Measurements from ENCODE around the gene CTF1. TPM values are rescaled to one million over a fixed set of nuclear protein-coding genes. Genes with fewer than 3 reads are reported as not detected.
A peak's percentile ranks its signal among the peaks of the same experiment; 100 is the strongest.
"Not testable (repeated sequence)": the region's sequence is repeated elsewhere in the genome, so short reads cannot be mapped to it uniquely, and the experiment has no call there.

CTF1 gene
- total RNA-seq, 4 donors from 2014 or later, result 5.1 to 14.6 (median 6.2) TPM

DNA sequence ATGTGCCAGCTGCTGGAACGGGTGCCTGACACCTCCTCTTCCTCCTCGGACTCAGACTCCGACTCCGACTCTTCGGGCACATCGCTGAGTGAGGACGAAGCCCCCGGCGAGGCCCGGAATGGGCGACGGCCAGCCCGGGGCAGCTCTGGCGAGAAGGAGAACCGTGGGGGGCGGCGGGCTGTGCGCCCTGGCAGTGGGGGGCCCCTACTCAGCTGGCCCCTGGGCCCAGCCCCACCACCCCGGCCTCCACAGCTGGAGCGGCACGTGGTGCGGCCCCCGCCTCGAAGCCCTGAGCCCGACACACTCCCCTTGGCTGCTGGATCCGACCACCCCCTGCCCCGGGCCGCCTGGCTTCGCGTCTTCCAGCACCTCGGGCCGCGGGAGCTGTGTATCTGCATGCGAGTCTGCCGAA is 33.8 kb downstream of the CTF1 start:
- no peak overlapping the region for H3K27ac ChIP-seq
- H3K36me3 ChIP-seq, result peaks cover 0 to 82% of the 10 kb centered on the region in 2 donors
- H3K27me3 ChIP-seq, result no peaks in the 10 kb centered on the region
- 80 to 100% methylated on average over 1 of the region's 35 CpGs for WGBS, 2 donors (ENCODE audit: low coverage in 1 of 2)
- peaks cover 0 to 23% (median 0%) of the 10 kb centered on the region in 3 donors for H3K4me1 ChIP-seq
- no peaks in the 10 kb centered on the region for H3K9me3 ChIP-seq
- TF ChIP-seq, protein P1, sequence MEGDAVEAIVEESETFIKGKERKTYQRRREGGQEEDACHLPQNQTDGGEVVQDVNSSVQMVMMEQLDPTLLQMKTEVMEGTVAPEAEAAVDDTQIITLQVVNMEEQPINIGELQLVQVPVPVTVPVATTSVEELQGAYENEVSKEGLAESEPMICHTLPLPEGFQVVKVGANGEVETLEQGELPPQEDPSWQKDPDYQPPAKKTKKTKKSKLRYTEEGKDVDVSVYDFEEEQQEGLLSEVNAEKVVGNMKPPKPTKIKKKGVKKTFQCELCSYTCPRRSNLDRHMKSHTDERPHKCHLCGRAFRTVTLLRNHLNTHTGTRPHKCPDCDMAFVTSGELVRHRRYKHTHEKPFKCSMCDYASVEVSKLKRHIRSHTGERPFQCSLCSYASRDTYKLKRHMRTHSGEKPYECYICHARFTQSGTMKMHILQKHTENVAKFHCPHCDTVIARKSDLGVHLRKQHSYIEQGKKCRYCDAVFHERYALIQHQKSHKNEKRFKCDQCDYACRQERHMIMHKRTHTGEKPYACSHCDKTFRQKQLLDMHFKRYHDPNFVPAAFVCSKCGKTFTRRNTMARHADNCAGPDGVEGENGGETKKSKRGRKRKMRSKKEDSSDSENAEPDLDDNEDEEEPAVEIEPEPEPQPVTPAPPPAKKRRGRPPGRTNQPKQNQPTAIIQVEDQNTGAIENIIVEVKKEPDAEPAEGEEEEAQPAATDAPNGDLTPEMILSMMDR (IDR thresholded peaks at IDR 0.05), result no peak
- TF ChIP-seq POLR2A (IDR thresholded peaks at IDR 0.05), result no peak
- no peak for TF ChIP-seq POLR2AphosphoS5 (IDR thresholded peaks at IDR 0.05)
- no peak overlapping the region for H3K4me3 ChIP-seq
- ATAC-seq, result no peak

- peaks cover 0 to 18% (median 0%) of the 10 kb centered on the region in 3 donors for H3K4me1 ChIP-seq
- H3K4me3 ChIP-seq, result no peak overlapping the region
- no peak overlapping the region for H3K27ac ChIP-seq
- H3K36me3 ChIP-seq, result peaks cover 0 to 83% of the 10 kb centered on the region in 2 donors
- ATAC-seq, result no peak
- 67 to 68% methylated on average over 4 to 11 of the region's 12 CpGs for WGBS, 2 donors (ENCODE audit: low coverage in 1 of 2)
- H3K9me3 ChIP-seq, result no peaks in the 10 kb centered on the region
- H3K27me3 ChIP-seq, result no peaks in the 10 kb centered on the region
- TF ChIP-seq POLR2A (IDR thresholded peaks at IDR 0.05), result no peak
- TF ChIP-seq, protein P1 (IDR thresholded peaks at IDR 0.05), result no peak
- no peak for TF ChIP-seq EP300 (IDR thresholded peaks at IDR 0.05)
- TF ChIP-seq POLR2AphosphoS5 (IDR thresholded peaks at IDR 0.05), result no peak
Measured at GRCh38 chr16:30931068-30931650, 34.7 kb downstream of the CTF1 start.

DNA sequence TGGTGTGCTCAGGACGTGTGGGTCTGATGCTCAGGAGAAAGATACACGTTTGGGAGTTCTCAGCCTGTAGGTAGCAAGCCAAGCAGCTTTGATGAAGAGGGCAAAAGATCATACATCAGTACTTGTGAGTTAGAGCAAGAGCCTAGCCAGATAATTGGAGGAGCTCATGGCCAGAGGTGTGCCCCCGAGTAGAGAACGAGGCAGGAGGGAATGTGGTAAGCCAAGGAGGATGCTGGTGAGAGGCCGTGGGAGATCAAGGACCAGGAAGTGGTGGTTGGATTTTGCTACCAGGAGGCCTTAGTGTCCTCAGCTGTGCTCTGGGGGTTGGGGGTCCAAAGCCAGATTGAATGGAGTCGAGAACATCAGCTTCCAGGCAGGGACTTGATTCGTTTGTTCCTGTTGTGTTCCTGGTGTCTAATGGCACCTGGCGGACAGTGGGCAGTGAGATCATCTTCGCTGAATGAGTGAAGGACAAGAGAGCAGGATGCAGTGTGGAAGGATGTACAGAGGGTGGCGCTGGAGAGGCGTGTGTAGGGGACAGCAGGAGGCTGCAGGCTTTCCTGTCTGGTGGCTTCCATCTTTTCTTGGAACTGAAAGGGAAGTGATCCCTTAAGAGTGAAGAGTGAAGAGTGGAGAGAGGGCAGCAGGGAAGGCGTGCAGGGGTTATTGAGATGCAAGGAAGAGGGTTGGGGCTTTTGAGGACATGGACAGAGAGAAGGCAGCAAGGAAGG is 38.6 kb downstream of the CTF1 start:
- Histone ChIP-seq H3K4me1 (peaks cover 0 to 16% (median 3%) of the 10 kb centered on the region in 3 donors), H3K27me3 (no peaks in the 10 kb centered on the region), H3K4me3 (no peak overlapping the region), H3K27ac (no peak overlapping the region), H3K9me3 (no peaks in the 10 kb centered on the region), H3K36me3 (peaks cover 0 to 67% of the 10 kb centered on the region in 2 donors)
- 56 to 64% methylated on average over 10 to 12 of the region's 12 CpGs for WGBS, 2 donors (ENCODE audit: low coverage in 1 of 2)
- peak; percentile 56 for ATAC-seq
- TF ChIP-seq POLR2A (IDR thresholded peaks at IDR 0.05), result no peak
- TF ChIP-seq, protein P1 (IDR thresholded peaks at IDR 0.05), result peak in 3 of 4 experiments; percentile 23 to 55 (median 37)
- no peak for TF ChIP-seq POLR2AphosphoS5 (IDR thresholded peaks at IDR 0.05)
- no peak for TF ChIP-seq EP300 (IDR thresholded peaks at IDR 0.05)

GRCh38 chr16:30937692-30938091 is 41.3 kb downstream of the CTF1 start:
- Histone ChIP-seq H3K4me3 (no peak overlapping the region), H3K27ac (peak overlapping the region in 3 of 4 donors; percentile 41 to 46 (median 41)), H3K36me3 (peaks cover 0 to 59% of the 10 kb centered on the region in 2 donors), H3K9me3 (no peaks in the 10 kb centered on the region), H3K4me1 (peaks cover 0 to 26% (median 10%) of the 10 kb centered on the region in 3 donors), H3K27me3 (no peaks in the 10 kb centered on the region)
- ATAC-seq, result no peak
- 45 to 65% methylated on average over 4 of the region's 5 CpGs for WGBS, 2 donors (ENCODE audit: low coverage in 1 of 2)
- TF ChIP-seq, protein P1 (IDR thresholded peaks at IDR 0.05), result no peak
- TF ChIP-seq EP300 (IDR thresholded peaks at IDR 0.05) (no peak), POLR2A (IDR thresholded peaks at IDR 0.05) (no peak), POLR2AphosphoS5 (IDR thresholded peaks at IDR 0.05) (no peak)

DNA sequence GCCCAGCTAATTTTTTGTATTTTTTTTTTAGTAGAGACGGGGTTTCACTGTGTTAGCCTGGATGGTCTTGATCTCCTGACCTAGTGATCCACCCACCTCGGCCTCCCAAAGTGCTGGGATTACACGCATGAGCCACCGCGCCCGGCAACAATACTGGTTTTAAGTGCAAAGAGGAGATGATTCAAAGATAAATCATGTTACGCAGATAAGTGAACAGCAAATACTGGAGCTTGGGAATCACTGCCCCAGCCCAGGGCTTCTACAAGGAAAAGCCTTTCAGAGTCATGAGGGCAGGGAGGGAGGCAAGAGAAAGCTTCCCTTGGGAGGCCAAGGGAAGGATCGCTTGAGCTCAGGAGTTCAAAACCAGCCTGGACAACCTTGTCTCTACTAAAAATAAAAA is 43.2 kb downstream of the CTF1 start:
- H3K36me3 ChIP-seq, result peaks cover 0 to 58% of the 10 kb centered on the region in 2 donors
- H3K4me1 ChIP-seq, result peaks cover 0 to 26% (median 10%) of the 10 kb centered on the region in 3 donors
- H3K27me3 ChIP-seq, ATAC-seq, H3K27ac ChIP-seq, H3K9me3 ChIP-seq, H3K4me3 ChIP-seq: not testable (repeated sequence)
- WGBS, 2 donors (ENCODE audit: low coverage in 1 of 2), result 86 to 88% methylated on average over 4 to 5 of the region's 8 CpGs
